Caco-2 (cell line): ENCODE measurements around the gene FAM174B. TPM values are rescaled to one million over a fixed set of nuclear protein-coding genes. Genes with fewer than 3 reads are reported as not detected.
A peak's percentile ranks its signal among the peaks of the same experiment; 100 is the strongest.

Experiments used
- BruUV-seq: library from RNA; stranded (reverse); fragments of 400-500 nt; replicated peaks from 2 replicates; lab custom pipeline; 2021; lab: Mats Ljungman, UMichigan
- CTCF ChIA-PET: fragments of 300-600 bp; sonication (Branson Sonifier 250); formaldehyde crosslinking; loops from one replicate; lab custom pipeline; 2022; ENCODE audit warnings: antibody characterized with exemption; lab: Charles Lee
- POLR2A ChIA-PET: fragments of 300-600 bp; sonication (Branson Sonifier 250); formaldehyde crosslinking; loops from one replicate; lab custom pipeline; 2022; ENCODE audit warnings: antibody characterized with exemption; lab: Charles Lee
- DNase-seq, 2 experiments: peaks; one replicate each; pipeline versions ENCODE4 v3.0.0 to v3.0.0-alpha.2; 2020 to 2022
- H3K27me3 ChIP-seq: replicated peaks from 2 replicates; pipeline ENCODE4 v1.6.0; 2011; ENCODE audit warnings: low read length; ENCODE audit not compliant: control insufficient read depth, insufficient read depth
- H3K36me3 ChIP-seq: 2 replicates; pipeline ENCODE4 v1.5.1; 2011; ENCODE audit warnings: low read length; ENCODE audit not compliant: control insufficient read depth, insufficient read depth
- H3K4me1 ChIP-seq: fragments of 250-450 bp; sonication (Bioruptor Pico); 2 replicates; pipeline ENCODE4 v1.5.1; 2020; ENCODE audit warnings: mild to moderate bottlenecking
- H3K4me3 ChIP-seq: 2 replicates; pipeline ENCODE4 v1.5.1; 2011; ENCODE audit warnings: low read depth, mild to moderate bottlenecking, control low read depth, low read length
- H3K9me3 ChIP-seq: fragments of 250-450 bp; sonication (Bioruptor Pico); 2 replicates; pipeline ENCODE4 v1.5.1; 2020; ENCODE audit warnings: mild to moderate bottlenecking, moderate library complexity
- H3K27ac Mint-ChIP-seq: one replicate; pipeline ENCODE4 v1.8.0; 2022; ENCODE audit warnings: mixed read lengths; ENCODE audit not compliant: unreplicated experiment
- H3K27me3 Mint-ChIP-seq: one replicate; pipeline ENCODE4 v1.8.0; 2022; ENCODE audit warnings: mixed read lengths; ENCODE audit not compliant: insufficient read depth, unreplicated experiment
- H3K36me3 Mint-ChIP-seq: one replicate; pipeline ENCODE4 v1.8.0; 2022; ENCODE audit warnings: mild to moderate bottlenecking, mixed read lengths; ENCODE audit not compliant: insufficient read depth, unreplicated experiment
- H3K4me1 Mint-ChIP-seq: one replicate; pipeline ENCODE4 v1.8.0; 2022; ENCODE audit warnings: low read depth, mixed read lengths; ENCODE audit not compliant: unreplicated experiment
- H3K4me3 Mint-ChIP-seq: one replicate; pipeline ENCODE4 v1.8.0; 2022; ENCODE audit warnings: mild to moderate bottlenecking, moderate library complexity, mixed read lengths; ENCODE audit not compliant: unreplicated experiment
- H3K9me3 Mint-ChIP-seq: one replicate; pipeline ENCODE4 v1.8.0; 2022; ENCODE audit warnings: mixed read lengths; ENCODE audit not compliant: unreplicated experiment
- intact Hi-C: fragments of 100-400 bp; cut with micrococcal nuclease; formaldehyde crosslinking; loops from one replicate; pipeline ENCODE4 v1.10.0; 2022; ENCODE audit not compliant: unreplicated experiment
- total RNA-seq: library from RNA; stranded (reverse); gene quantifications from 2 replicates; pipeline ENCODE4 v1.2.3, GENCODE V29; 2022
- TF ChIP-seq, protein P1 (sequence below), 2 experiments: fragments of 200-600 bp in 1 of 2; IDR thresholded peaks; 1 replicate in 1 of 2; 2 replicates in 1 of 2; pipeline versions ENCODE4 v1.5.1 to v1.8.0; 2011 to 2022; ENCODE audit warnings: antibody characterized with exemption in 1 of 2, control low read depth in 1 of 2, inconsistent platforms in 1 of 2, low read depth in 1 of 2, low read length in 1 of 2, mild to moderate bottlenecking in 1 of 2, moderate library complexity in 1 of 2; ENCODE audit not compliant: insufficient read depth in 1 of 2, severe bottlenecking in 1 of 2, unreplicated experiment in 1 of 2

Gene FAM174B
- total RNA-seq, 1 experiment from 2014 or later: 79.4 TPM

- H3K9me3 Mint-ChIP-seq: no peaks in the 10 kb centered on the region
Observed at GRCh38 chr15:92614791-92615785, 40.5 kb downstream of the FAM174B start.

GRCh38 chr15:92614301-92614700, 41.3 kb downstream of the FAM174B start:
- peaks cover 64% of the 10 kb centered on the region for H3K36me3 Mint-ChIP-seq
- no TSS peak for BruUV-seq
- POLR2A ChIA-PET: no interaction called here
- CTCF ChIA-PET: no interaction called here
- Histone ChIP-seq H3K4me3 (no peak overlapping the region), H3K36me3 (no peaks in the 10 kb centered on the region; the same call in 1 of the 2 replicates), H3K4me1 (peaks cover 30% of the 10 kb centered on the region), H3K27me3 (no peaks in the 10 kb centered on the region), H3K9me3 (no peaks in the 10 kb centered on the region)
- H3K4me3 Mint-ChIP-seq: no peak overlapping the region
- no peak for DNase-seq
- intact Hi-C loops: no loop called here
- H3K27ac Mint-ChIP-seq: peak overlapping the region; percentile 86
- TF ChIP-seq, protein P1, sequence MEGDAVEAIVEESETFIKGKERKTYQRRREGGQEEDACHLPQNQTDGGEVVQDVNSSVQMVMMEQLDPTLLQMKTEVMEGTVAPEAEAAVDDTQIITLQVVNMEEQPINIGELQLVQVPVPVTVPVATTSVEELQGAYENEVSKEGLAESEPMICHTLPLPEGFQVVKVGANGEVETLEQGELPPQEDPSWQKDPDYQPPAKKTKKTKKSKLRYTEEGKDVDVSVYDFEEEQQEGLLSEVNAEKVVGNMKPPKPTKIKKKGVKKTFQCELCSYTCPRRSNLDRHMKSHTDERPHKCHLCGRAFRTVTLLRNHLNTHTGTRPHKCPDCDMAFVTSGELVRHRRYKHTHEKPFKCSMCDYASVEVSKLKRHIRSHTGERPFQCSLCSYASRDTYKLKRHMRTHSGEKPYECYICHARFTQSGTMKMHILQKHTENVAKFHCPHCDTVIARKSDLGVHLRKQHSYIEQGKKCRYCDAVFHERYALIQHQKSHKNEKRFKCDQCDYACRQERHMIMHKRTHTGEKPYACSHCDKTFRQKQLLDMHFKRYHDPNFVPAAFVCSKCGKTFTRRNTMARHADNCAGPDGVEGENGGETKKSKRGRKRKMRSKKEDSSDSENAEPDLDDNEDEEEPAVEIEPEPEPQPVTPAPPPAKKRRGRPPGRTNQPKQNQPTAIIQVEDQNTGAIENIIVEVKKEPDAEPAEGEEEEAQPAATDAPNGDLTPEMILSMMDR (IDR thresholded peaks at IDR 0.05; ENCODE audit: insufficient read depth in 1 of 2, low read depth in 1 of 2, low read length in 1 of 2, severe bottlenecking in 1 of 2, unreplicated experiment in 1 of 2): no peak
- H3K9me3 Mint-ChIP-seq: no peaks in the 10 kb centered on the region
- H3K4me1 Mint-ChIP-seq: peaks cover 22% of the 10 kb centered on the region
- no peaks in the 10 kb centered on the region for H3K27me3 Mint-ChIP-seq

More at GRCh38 chr15:92614791-92615785, 40.5 kb downstream of the FAM174B start:
- Mint-ChIP-seq H3K27ac (peak overlapping the region; percentile 86), H3K4me3 (no peak overlapping the region), H3K36me3 (peaks cover 68% of the 10 kb centered on the region), H3K27me3 (no peaks in the 10 kb centered on the region), H3K4me1 (peaks cover 29% of the 10 kb centered on the region)
- intact Hi-C loops: loop anchor here (5.0 kb wide), 1 partner anchor 93 kb away; no protein-coding TSS in a partner anchor
- Histone ChIP-seq H3K27me3 (no peaks in the 10 kb centered on the region), H3K36me3 (no peaks in the 10 kb centered on the region; the same call in 1 of the 2 replicates), H3K4me1 (peaks cover 34% of the 10 kb centered on the region), H3K9me3 (no peaks in the 10 kb centered on the region), H3K4me3 (no peak overlapping the region)
- no TSS peak for BruUV-seq
- ChIA-PET POLR2A (no interaction called here), CTCF (no interaction called here)
- TF ChIP-seq, protein P1 (IDR thresholded peaks at IDR 0.05; ENCODE audit: insufficient read depth in 1 of 2, low read depth in 1 of 2, low read length in 1 of 2, severe bottlenecking in 1 of 2, unreplicated experiment in 1 of 2): no peak
- no peak for DNase-seq

- Histone ChIP-seq H3K9me3 (no peaks in the 10 kb centered on the region), H3K36me3 (no peaks in the 10 kb centered on the region; the same call in 1 of the 2 replicates), H3K27me3 (no peaks in the 10 kb centered on the region), H3K4me3 (no peak overlapping the region), H3K4me1 (peaks cover 26% of the 10 kb centered on the region)
- H3K4me1 Mint-ChIP-seq: peaks cover 18% of the 10 kb centered on the region
- no peak overlapping the region for H3K27ac Mint-ChIP-seq
- no peaks in the 10 kb centered on the region for H3K27me3 Mint-ChIP-seq
- DNase-seq: peak in 1 of 2 experiments; percentile 14
- intact Hi-C loops: no loop called here
- H3K36me3 Mint-ChIP-seq: peaks cover 61% of the 10 kb centered on the region
- ChIA-PET CTCF (no interaction called here), POLR2A (no interaction called here)
- TF ChIP-seq, protein P1 (IDR thresholded peaks at IDR 0.05; ENCODE audit: insufficient read depth in 1 of 2, low read depth in 1 of 2, low read length in 1 of 2, severe bottlenecking in 1 of 2, unreplicated experiment in 1 of 2): no peak
- no peaks in the 10 kb centered on the region for H3K9me3 Mint-ChIP-seq
- H3K4me3 Mint-ChIP-seq: no peak overlapping the region
- BruUV-seq: no TSS peak
Observed at GRCh38 chr15:92613841-92614240, 41.7 kb downstream of the FAM174B start.
